Activated CD4-positive, alpha-beta T cell treated with anti-CD3 and anti-CD28 coated beads, Interleukin-2, amount 10 ng/mL, durations not matched to agents 24 days and 14 days (primary cell): Measurements from ENCODE around the gene FRMD8. TPM values are rescaled to one million over a fixed set of nuclear protein-coding genes. Genes with fewer than 3 reads are reported as not detected.

Experiments used
- DNase-seq: peaks from one replicate; pipeline ENCODE4 v3.0.0; 2022
- H3K27ac Mint-ChIP-seq: one replicate; pipeline ENCODE4 v1.8.0; 2022; ENCODE audit warnings: mild to moderate bottlenecking, mixed read lengths
- H3K27me3 Mint-ChIP-seq: one replicate; pipeline ENCODE4 v1.8.0; 2022; ENCODE audit warnings: mixed read lengths
- H3K36me3 Mint-ChIP-seq: one replicate; pipeline ENCODE4 v1.8.0; 2022; ENCODE audit warnings: low read depth, mild to moderate bottlenecking, mixed read lengths
- H3K4me1 Mint-ChIP-seq: one replicate; pipeline ENCODE4 v1.8.0; 2021; ENCODE audit warnings: mixed read lengths
- H3K4me3 Mint-ChIP-seq: one replicate; pipeline ENCODE4 v1.8.0; 2022; ENCODE audit warnings: mild to moderate bottlenecking, moderate library complexity, mixed read lengths
- H3K9me3 Mint-ChIP-seq: one replicate; pipeline ENCODE4 v1.8.0; 2021; ENCODE audit warnings: mixed read lengths
- intact Hi-C: fragments of 100-400 bp; cut with micrococcal nuclease; formaldehyde crosslinking; loops from one replicate; pipeline ENCODE4 v1.15.1; 2023
- total RNA-seq: library from RNA; stranded (reverse); gene quantifications from 2 replicates; pipeline ENCODE4 v1.2.3, GENCODE V29; 2022

Gene FRMD8
- total RNA-seq, 1 donor from 2014 or later = 46.7 TPM

- peaks cover 23% of the 10 kb centered on the region for H3K4me1 Mint-ChIP-seq
- intact Hi-C loops = no loop called here
- DNase-seq = no peak
- no peaks in the 10 kb centered on the region for H3K9me3 Mint-ChIP-seq
- H3K4me3 Mint-ChIP-seq = no peak overlapping the region
- H3K36me3 Mint-ChIP-seq = peaks cover 2% of the 10 kb centered on the region
- no peaks in the 10 kb centered on the region for H3K27me3 Mint-ChIP-seq
- no peak overlapping the region for H3K27ac Mint-ChIP-seq
These were observed 73.1 kb downstream of the FRMD8 start for GRCh38 chr11:65459552-65459951.

Other genes starting within 250 kb of the FRMD8 start
- not detected in 2 replicates for gene SPDYC, start 216.4 kb upstream of the FRMD8 start, total RNA-seq
- gene CAPN1, start 204.7 kb upstream of the FRMD8 start, total RNA-seq = 87.1 and 96.5 TPM in 2 replicates
- 77.4 and 82.8 TPM in 2 replicates for gene POLA2, start 124.7 kb upstream of the FRMD8 start, total RNA-seq
- 3.0 and 3.4 TPM in 2 replicates for gene CDC42EP2, start 71.8 kb upstream of the FRMD8 start, total RNA-seq
- gene DPF2, start 52.8 kb upstream of the FRMD8 start, total RNA-seq = 76.6 and 81.0 TPM in 2 replicates
- 1.2 and 1.6 TPM in 2 replicates for gene TIGD3, start 31.9 kb upstream of the FRMD8 start, total RNA-seq
- gene SLC25A45, start 4.0 kb upstream of the FRMD8 start, total RNA-seq = 15.5 and 16.8 TPM in 2 replicates
- gene NEAT1, start 36.2 kb downstream of the FRMD8 start, total RNA-seq = 410 and 411 TPM in 2 replicates
- 5,198 and 5,435 TPM in 2 replicates for gene MALAT1, start 112.4 kb downstream of the FRMD8 start, total RNA-seq
- gene SCYL1, start 138.4 kb downstream of the FRMD8 start, total RNA-seq = 94.2 and 95.8 TPM in 2 replicates
- gene LTBP3, start 171.7 kb downstream of the FRMD8 start, total RNA-seq = 94.9 and 96.9 TPM in 2 replicates
- gene ZNRD2, start 183.8 kb downstream of the FRMD8 start, total RNA-seq = 83.3 and 83.4 TPM in 2 replicates
- gene FAM89B, start 185.9 kb downstream of the FRMD8 start, total RNA-seq = 39.1 and 42.4 TPM in 2 replicates
- gene EHBP1L1, start 189.4 kb downstream of the FRMD8 start, total RNA-seq = 167 and 173 TPM in 2 replicates
- gene KCNK7, start 209.2 kb downstream of the FRMD8 start, total RNA-seq = 0.69 and 1.3 TPM in 2 replicates
- gene MAP3K11, start 227.6 kb downstream of the FRMD8 start, total RNA-seq = 89.1 and 90.7 TPM in 2 replicates
- 52.0 and 55.1 TPM in 2 replicates for gene PCNX3, start 229.1 kb downstream of the FRMD8 start, total RNA-seq